NOMO-1 (cell line): ENCODE results near the gene RPN2.
A peak's percentile ranks its signal among the peaks of the same experiment; 100 is the strongest.

Experiments
- DNase-seq, 2 experiments: peaks; one replicate each; lab custom pipeline; 2025; ENCODE audit not compliant: unreplicated experiment in 2 of 2; lab: John Stamatoyannopoulos, UW

RPN2 gene

DNA sequence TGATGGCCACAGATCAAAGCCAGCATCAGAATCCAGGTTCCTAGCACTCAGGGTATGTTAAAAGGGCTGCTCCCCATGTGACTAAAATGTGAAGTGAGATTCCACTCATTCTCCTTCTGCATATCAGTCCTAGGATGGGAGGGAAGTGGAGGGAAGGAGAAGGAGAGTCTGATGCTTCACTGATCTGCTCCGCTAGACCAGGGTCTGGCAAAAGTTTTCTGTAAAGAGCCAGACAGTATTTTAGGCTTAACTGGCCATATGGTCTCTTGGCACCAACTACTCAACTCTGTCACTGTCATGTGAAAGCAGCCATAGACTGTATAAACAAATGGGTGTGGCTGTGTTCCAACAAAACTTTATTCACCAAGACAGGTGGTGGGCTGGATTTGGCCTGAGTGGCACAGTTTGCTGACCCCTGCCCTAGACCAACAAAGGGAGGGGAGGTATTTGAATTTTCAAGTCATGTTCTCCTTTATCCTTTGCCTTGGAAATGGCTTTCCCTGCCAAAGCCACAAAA is 59.9 kb downstream of the RPN2 start:
- no peak for DNase-seq

DNA sequence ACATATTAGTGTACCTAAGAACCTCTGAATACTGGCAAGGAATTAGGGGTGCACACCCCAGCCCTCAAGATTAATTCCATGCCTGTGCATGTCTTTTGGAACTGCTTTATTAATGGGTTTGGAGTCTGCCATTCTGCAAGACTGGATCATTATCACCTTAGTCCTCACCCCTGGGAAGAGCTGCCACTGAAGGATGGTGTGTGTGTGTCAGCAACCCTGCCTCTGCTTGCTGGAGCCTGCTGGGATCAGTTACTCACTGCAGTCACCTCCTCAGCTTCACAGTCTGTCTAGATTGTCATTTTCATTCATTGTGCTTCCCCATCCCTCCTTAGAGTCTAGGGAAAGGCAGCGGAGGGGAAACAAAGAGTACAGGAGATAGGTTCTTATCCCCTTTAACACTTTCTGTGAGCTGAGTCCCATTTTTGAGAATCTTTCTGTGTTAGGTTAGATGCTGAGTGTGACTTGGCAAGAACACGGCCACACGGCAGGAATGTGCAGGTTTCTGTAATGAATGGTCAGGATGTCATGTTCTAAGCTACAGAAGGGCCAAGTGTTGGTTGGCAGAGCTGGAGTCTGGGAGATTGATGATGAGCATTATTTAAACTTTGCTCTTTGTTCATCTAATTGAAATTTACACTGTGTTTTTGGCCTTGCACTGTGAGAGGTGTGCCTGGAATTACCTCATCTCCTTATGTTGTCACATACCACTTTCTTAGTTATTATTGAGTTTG is 61.4 kb downstream of the RPN2 start:
- DNase-seq, result no peak

DNA sequence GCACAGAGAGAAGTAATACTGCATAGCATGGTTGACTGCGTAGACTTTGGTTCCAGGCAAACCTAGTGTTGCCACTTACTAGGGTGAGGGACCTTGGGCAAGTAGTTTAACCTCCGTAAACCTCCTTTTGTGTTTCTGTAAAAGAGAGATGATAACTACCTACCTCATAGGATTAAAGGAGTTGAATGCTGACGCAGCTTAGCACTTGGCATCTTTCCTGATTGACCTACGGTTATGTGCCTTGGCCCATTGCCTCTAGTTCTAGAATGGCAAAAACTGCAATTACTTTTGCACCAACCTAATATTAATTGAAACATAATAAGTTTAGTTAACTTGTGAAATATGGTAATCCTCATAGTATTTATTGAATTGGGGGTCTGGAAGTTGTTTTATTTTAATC is 63.4 kb downstream of the RPN2 start:
- no peak for DNase-seq

DNA sequence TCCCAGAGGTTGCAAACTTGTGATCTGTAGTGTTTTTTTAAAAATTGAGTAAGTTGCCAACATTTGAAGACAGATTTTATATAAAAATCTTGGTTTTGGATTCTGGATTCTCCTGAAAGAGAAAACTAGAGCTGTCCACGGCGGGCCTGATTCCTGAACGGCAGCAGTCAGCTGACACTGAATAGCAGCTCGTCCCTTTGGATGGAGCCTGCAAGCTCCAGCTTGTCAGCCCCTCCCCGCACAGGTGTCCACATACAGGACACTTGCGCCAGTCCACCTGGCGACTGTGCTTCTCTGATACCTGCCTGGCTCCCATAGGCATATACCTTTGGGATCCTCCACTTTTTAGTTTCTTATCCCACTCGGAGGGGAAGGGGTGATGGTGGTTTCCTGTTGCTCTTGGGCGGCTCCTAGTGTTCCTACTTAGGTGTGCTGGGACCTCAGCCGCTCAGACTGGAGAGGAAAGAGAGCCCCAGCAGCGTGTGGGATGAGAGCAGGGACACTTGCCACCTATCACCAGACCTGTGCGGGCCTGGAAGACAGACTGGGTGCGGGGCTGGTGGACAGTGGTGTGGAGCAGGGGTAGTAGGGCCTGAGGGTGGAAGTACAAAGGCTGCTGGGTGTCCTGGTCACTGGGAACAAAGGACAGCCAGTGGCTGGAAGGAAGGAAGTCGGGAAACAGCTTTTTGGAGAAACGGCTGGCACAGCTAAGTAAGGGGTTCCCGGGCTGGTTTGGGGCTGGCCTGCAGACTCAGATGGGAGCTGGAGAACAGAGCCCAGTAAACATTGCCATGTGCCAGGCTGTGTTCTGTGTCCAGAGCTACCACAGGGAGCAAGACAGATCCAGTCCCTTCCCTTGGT is 64.2 kb downstream of the RPN2 start:
- DNase-seq, result no peak

DNA sequence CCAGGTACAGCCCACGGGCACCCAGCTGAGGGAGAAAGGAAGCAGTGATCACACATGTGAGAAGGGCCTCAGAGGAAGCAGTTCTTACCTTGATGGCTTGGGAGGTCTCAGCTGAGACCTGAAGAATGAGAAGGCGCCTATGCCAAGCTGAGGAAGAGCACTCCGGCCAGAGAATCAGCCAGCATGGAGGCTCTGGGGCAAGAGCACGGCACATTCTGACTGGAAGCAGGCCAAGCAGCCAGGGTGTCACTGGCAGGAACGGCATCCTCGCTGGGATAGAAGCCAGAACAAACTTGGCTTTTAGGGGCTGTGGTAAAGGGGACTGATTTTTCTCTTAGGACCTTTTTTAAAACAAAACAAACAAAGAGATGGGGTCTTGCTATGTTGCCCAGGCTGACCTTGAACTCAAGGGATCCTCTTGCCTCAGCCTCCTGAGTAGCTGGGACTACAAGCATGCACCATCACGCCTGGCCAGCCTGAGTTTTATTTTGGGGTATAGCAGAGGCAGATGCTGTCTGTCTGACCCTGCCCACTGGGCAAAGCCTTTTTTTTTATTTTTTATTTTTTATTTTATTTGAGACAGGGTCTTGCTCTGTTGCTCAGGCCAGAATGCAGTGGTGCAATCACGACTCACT is 64.9 kb downstream of the RPN2 start:
- no peak for DNase-seq

DNA sequence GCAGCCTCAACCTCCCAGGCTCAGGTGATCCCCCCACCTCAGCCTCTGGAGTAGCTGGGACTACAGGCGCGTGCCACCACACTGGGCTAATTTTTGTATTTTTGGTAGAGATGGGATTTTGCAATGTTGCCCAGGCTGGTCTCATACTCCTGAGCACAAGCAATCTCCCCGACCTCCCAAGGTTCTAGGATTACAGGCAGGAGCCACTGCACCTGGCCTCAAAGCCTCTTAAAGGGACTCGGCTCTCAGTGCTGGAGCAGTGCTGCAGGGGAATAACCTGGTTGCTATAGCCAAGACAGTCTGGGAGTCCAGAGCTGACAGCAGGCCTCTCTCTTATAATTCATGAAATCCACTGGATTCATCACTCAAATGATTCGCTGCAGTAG is 65.4 kb downstream of the RPN2 start:
- no peak for DNase-seq

DNA sequence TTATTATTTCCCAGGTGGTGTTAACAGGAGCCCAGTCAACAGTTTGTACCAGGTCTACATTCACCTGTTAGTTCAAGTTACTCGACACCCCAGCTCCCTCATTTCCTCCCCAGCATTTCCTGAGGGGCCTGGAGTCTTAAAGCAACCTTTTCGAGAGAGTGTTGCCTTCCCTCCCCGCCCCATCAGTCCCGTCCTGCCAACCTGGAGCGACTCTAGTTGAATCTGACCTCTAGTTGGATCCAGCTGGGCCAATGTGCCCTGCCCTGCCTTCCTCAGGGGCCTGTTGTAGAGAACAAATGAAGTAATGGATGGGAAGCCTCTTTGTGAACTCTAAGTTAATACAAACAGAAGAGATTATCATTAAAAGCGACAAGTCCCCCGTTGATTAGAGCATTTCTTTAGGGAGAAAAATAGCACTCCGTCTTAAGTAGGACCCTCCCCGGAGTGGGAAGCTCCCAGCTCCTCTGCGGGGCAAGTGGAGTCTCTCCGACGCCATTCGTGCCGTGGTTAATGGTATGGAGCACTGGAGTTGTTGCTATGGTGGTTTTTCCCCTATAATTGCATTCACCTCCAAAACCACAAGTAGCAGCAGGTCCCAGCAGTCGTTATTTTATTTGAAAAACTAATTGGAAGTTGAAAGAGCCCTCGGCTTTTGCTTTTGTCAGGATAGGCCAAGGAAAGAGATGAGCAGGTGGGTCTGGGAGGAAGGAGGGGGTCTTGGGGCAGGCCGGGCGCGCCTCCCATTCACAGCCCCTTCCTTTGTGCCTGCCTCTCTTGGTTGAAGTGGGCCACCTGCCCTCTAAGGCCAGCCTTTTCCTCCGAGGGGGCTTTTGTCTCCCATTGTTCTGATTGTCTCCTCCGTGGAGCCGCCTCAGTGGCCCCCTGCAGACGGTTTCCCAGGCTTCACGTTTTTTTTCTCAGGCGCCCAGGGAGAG is 66.4 kb downstream of the RPN2 start:
- DNase-seq, result no peak

DNA sequence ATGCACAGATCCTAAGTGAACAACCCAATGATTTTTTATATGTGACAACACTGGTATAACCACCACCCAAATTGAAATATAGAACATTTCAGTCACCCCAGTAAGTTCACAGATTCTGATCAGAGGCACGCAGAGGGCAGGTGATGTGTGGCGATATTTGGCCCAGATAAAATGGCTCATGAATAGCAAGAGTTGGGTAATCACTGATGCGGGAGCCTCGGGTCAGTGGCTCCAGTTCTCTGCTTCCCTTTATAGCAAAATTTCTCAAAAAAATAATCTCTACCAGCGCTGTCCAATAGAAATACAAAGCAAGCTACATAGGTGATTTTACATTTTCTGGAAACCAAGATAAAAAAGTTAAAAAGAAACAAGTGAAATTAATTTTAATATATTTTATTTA is 67.6 kb downstream of the RPN2 start:
- no peak for DNase-seq

DNA sequence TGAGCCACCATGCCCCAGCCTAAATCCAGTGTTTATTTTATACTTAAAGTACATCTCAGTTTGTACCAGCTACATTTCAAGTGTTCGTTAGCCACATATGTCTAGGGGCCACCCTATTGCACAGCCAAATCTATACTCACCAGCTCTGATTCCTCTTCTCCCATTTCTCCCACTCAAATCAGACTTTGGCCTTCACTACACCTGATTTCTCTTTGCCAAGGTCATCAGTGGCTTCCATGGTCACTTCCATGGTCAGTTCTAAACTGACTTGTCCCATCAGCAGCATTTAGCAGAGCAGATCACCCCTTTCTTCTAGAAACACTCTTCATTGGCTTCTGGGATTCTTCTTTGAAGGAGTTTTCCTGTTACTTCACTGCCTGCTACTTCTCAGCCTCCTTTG is 68.4 kb downstream of the RPN2 start:
- no peak for DNase-seq

DNA sequence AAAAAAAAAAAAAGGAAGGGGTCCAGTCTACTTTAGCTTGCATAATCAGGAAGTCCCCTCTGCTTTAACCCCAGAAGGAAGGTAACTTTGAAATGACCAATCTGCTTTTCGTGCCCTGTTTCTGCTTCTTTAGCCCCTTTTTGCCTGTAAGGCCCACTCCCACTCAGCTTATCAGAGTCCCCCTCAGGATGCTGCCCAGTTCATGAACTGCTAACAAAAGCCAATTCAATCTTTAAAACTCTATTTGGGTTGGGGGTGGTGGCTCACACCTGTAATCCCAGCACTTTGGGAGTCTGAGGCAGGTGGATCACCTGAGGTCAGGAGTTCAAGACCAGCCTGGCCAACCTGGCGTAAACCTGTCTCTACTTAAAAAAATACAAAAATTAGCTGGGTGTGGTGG is 70.2 kb downstream of the RPN2 start:
- DNase-seq, result no peak

DNA sequence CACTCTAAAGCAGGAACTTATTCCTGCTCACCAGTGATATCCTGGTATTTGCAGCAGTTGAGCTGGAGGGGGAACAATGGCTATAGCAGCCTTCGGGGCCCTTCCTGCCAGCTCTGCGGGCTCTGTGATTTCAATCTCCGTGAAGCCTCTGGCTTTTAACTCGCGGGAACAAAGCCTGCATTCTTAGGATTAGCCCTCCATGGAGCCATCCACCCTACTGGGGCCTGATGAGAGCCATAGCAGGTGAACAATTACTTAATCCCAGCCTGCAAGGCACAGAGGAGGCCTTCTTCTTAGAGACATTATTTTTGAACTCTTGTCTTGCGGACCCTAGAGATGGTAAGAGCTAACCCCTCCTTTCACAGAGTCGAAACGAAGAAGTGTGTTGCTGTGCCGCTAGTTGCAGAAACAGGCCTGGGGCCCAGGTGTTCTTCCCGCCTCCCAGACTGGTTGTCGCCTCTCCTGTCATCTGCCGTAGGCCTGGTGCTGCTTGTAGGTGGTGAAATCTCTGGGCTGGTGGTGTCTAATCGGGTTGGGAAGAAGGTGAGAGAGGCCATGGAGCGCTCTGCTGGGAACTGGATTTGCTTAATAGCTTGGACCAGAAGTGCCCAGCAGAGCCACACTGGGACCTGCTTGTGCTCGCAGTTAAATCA is 72.8 kb downstream of the RPN2 start:
- no peak for DNase-seq

DNA sequence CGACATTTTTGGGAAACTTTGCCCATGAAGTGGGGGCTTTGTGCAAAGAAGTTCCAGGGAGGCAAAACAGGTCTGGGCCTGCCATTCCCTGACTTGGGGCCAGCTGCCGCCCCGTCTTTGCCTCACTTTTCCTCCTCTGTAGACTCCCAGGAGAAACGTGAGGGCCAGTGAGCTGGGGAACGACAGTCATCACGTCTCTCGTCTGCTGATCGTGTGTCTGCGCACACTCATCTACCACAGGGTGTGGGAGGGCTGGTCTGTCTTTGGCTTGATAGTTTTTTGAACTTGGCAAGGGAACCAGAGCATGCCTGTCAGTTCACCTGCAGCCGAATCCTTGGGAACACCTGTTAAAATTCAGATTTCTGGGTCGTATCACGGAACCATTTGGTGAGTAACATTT is 74.0 kb downstream of the RPN2 start:
- no peak for DNase-seq

DNA sequence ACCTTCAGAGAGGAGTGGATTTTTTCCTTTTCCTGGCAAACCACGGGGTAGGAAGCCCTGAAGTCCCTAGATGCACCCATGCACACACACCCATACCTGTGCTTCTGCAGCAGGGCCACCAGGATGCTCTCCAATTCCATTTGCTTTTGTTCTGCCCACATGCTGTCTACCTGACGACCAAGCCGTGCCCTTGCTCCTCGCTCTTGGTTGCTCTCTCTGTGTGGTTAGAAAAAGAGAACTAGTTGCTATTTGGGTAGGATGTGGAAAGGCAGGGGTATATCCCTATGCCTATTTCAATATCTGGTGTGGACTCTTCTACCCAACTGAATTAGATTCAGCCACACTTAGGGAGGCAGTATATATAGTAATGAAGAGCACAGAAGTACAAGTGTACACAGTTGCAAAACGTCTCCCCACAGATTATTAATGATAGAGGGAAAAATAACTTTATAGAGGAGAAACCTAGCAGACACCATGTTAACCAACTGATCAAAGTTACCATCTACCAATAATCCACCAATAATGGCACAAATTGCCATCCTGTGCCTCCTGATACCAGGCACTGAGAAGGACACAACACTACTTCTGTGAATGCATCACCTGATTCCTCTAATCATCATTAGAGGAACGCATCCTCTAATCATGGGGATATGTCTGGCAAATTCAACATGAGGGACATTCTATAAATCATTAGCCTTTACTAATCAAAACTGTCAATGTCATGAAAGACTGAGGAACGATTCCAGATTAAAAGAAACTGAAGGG is 75.2 kb downstream of the RPN2 start:
- DNase-seq, result peak in 1 of 2 experiments; percentile 2

DNA sequence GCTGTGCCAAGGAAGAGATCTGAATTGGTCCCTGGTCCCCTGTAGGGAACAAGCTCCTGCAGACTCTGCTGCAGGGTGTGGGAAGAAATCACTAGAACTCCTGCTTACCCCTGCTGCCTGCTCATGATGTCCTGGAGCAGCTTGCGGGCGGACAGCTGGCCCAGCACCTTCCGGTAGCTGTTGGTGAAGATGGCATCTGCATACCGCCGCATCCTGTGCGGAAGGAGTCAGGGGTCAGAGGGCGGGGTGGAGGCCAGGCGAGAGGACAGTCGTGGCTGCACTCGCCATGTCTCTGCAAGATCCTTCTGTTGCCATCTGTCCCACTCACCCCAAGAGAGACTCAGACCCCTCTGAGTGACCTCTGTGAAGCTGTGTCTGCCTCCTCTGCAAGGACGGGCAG is 77.2 kb downstream of the RPN2 start:
- DNase-seq, result no peak

DNA sequence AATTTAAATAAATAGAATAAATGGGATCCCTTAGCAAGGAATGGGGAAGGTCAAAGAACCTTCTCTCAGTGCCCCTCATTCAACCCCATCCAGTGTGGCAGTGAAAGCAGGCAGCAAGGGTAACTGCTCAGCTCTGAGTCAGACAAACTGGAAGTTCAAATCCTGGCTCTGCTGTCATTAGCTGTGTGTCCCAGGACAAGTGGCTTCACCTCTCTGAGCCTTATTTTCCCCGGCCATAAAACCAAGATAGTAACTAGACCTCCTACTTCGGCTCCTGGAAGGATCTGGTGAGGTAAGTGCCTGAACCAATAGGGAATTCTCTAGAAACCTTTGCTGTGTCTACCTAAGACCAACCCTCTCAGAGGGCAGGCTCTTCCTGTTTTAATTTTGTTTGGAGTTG is 78.4 kb downstream of the RPN2 start:
- no peak for DNase-seq

DNA sequence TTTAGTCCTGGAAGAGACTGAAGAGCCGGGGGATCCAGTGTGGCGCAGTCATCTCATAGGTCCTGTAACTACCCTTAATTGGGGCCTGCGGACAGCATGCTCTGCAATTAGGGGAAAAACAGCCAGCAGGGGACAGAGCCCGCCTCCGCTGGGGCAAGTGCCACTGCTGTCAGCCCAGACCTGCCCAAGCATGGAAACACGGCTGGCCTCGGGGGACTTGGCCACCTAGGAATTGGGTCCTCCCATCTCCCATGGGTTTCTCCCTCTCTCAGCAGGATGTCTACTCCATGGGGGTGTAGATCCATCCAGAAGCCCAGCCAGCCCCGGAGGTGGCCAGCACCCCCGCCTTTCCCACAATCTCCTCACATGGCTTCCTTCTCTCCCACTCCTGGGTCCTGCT is 78.9 kb downstream of the RPN2 start:
- DNase-seq, result no peak

DNA sequence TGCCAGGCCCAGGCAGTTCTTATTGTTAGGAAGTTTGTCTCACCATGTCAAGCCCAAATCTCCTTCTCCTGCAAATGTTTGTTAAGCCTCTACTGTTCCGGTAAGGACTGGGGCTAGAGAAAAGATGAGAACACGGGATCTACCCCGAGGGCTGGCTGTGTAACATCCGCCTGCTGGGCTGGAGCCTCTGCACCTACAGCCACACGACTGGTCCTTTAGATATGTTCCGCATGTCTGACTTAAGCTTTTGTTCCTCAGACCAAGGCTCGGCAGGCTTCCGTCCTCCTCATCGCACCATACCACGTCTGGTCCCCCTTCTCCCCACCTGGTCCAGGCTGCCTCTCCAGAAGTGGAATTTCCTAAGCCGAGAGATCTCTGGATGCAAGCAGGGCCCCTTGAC is 79.9 kb downstream of the RPN2 start:
- DNase-seq, result no peak

DNA sequence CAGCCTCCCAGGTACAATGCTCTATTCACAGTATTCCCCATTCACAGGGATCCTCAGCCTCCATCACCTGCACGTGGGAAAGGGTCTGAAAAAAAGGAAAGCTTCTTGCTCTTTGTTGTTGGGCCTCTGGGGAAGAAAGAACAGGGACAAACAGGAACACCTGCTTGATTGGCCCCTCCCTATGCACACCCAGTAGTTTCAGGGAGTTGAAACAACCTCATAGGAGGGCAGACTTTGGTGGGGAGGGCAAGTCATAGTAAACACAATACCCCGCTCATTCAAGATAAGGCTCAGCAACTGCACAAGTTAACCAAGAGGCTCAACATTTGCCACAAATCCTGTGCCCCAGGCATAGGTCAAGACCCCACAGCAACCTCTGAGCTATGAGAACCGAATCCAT is 80.7 kb downstream of the RPN2 start:
- no peak for DNase-seq

DNA sequence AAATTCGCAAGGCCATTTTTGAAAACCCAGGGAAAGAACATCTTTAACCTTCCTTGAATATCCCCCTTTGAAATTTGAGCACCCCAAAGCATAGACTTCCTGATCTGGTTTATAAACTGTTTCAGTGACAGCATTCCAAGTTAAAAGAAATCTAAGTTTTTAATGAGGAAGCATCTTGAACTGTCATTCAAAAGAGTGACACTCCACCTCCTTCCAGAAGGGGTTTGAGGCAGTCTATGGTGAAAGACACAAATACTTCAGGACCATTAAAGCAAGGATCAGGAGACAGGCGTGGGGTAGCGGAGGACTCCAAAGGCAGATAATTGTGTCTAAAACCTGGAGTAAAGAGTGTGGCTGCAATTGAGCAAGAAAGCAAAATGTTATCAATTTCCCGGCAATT is 81.8 kb downstream of the RPN2 start:
- no peak for DNase-seq
